GM18511 (cell line): Measurements from ENCODE around the gene CCL25.
"Not testable (repeated sequence)": the region's sequence is repeated elsewhere in the genome, so short reads cannot be mapped to it uniquely, and the experiment has no call there.

ENCODE experiments used
- ATAC-seq: cut with Tn5 transposase; IDR thresholded peaks from one replicate; pipeline ENCODE4 v1.9.1; 2021; ENCODE audit warnings: mild to moderate bottlenecking, moderate library complexity; ENCODE audit not compliant: unreplicated experiment

The CCL25 gene

DNA sequence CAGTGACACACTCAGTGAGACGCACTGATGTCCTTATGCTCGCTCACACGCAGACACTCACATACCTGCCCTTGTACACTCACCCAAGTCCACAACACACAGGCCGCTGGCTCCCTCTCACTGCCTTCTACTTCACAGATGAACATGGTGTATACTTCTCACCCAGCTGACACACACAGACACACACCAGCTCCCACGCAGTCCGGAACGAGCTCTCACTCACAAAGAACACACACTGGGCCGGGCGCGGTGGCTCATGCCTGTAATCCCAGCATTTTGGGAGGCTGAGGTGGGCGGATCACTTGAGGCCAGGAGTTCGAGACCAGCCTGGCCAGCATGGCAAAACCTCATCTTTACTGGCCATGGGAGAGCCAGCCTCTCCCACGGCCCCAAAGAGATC lies 31.6 kb downstream of the CCL25 start:
- ATAC-seq: no peak

DNA sequence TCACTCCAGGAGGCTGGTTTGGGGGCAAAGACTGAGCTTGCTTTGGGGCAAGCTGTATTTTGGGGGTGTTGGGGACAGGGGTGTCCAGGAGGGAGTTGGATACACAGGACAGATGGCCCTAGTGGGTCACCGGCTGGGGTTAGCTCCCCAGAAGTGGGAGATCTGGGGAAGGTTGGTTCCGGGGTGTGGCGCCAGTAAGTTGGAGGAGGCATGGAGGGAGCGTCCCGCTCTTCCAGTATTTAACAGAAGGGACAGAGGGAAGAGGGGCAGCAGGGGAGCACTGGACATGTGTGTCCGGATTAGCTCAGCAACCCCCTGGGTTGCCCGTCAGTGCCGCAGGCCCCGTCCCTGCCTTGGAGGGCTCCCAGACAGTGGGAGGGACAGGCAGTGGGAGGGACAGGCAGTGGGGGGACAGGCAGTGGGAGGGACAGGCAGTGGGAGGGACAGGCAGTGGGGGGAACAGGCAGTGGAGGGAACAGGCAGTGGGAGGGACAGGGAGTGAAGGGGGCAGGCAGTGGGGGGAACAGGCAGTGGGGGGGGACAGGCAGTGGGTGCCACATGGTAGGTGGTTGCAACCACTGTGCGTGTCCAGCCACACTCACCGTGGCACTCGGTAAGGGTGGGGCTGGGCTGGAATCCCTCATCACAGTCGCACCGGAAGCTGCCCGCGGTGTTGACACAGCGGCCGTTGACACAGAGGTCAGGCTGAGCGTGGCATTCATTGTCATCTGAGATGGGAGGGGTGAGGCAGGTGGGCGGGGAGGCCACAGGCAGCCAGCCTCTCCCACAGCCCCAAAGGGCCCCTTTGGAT lies 33.2 kb downstream of the CCL25 start:
- no peak for ATAC-seq

DNA sequence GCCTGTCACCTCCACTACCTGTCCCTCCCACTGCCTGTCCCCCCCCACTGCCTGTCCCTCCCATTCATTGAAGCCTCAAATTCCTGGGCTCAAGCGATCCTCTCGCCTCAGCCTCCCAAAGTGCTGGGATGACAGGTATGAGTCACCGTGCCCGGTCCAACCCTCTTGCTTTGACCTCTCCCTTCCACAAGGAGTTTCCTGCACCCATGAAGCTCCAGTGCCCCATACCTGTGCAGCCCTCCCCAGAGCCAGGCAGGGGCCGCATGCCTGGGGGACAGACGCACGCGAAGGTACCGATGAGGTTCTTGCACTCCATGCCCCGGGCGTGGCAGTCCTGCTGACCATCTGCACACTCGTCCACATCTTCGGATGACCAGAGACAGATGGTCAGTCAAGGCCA lies 34.3 kb downstream of the CCL25 start:
- ATAC-seq: no peak

DNA sequence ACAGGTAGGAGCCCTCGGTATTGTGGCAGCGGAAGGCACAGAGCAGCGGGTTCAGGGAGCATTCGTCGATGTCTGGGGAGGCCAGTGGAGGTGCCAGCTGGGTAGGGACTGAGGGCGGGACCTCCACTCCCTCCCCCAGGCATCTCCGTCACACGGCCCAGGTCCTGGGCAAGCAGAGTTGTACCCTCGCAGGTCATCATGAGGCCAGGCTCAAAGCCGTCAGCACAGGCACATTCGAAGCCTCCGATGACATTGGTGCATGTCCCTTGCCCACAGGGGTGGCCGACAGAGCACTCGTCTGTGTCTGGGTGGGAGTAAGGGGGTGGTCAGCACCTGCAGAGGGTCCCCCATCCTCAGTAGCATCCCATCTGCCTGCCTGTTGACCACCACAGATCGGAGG lies 35.3 kb downstream of the CCL25 start:
- no peak for ATAC-seq

DNA sequence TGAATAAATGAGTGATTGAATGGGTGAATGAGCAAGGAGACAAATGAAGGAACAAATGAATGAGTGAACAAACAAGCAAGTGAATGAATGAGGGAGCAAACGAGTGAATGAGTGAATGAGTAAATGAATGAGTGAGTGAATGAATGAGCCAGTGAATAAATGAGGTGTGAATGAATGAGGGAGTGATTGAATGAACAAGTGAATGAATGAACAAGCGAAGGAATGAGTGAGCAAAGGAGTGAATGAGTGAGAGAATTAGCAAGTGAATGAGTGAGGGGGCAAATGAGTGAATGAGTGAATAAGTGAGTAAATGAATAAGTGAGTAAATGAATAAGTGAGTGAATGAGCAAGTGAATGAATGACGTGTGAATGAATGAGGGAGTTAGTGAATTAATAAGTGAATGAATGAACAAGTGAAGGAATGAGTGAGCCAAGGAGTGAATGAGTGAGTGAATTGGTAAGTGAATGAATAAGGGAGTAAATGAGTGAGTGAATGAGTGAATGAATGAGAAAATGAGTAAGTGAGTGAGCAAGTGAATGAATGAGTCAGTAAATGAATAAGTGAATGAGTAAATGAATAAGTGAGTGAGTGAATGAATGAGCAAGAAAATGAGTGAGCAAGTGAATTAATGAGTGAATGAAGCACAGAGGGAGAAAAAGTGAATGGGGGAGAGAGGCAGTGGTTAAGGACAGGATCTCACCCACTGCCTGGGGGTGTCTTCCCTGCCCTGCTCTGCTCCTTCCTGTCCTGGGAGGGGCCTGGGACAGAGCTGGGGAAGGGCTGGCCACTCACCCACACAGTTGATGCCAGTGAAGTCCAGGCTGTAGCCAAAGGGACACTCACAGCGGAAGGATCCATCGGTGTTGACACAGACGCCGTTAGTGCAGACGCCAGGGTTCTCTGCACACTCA lies 36.4 kb downstream of the CCL25 start:
- ATAC-seq: no peak

DNA sequence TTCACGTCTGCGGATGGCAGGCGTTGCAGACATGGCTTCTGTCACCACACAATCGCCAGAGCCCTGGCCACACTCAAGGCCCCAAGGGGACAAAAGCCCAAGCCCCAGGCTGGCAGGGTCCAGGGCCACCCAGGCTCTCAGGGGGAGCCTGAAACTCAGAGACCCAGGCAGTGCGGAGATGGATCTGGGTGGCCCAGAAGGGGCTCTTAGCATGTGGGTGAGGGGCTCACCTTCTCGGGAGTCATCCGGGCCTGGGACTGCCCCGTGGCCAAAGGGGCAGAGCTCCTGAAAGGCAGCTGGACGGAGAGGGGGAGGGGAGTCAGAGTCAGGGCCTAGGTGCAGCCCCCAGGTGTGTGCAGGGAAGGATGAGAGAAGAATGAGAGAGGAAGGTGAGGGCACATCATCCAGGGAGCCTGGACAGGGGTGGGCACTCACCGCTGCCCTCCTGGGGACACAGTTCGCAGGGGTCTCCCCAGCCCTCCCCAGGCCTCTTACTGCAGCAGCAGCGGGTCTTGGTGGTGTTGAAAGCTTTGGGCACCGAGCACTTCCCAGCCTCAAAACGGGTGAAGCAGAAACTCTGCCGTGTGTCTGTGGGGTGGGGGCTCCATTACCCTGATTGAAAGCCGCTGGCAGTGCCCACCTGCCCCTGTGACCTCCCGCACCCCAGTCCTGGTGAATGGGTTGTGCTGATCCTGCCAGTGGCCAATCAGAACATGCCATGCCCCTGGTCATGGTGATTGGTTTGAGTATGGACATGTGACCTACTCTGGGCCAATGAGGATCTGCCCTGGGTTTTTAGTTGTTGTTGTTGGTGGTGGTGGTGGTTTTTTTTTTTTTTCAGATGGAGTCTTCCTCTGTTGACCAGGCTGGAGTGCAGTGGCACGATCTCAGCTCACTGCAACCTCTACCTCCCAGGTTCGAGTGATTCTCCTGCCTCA lies 37.4 kb downstream of the CCL25 start:
- ATAC-seq: no peak

DNA sequence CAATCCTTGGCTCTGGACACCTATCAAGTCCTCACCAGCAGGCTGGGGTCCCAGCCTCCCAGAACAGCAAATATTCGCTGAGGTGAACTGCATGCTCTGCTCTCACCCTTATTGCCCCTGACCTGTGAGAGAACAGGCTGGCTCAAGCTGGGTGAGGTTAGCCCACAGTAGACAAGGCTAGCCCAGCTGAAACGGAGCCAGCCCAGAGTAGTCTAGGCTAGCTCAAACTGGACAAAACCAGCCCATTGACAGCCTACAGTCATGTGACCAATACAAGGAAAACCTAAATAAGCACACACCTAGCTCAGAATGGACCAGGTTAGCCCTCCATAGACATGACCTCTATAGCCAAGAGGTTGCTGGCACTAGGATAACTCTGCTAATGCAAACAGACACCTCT lies 38.4 kb downstream of the CCL25 start:
- ATAC-seq: no peak

DNA sequence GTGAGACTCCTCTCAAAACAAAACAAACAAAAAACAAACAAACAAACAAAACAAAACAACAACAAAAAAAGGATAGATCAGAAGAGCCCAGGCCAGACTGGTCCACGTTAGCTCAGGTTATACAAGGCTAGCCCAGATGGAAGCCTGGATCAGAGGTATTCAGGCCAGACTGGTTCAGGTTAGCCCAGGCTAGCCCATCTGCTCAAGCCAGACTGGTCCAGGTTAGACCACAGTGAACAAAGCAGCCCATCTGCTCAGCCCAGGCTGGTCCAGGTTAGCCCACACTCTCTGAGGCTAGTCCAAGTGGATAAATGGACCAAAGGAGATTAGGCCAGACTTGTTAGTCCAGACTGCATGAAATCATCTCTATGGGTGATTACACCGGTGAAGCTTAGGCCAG lies 41.2 kb downstream of the CCL25 start:
- no peak for ATAC-seq

DNA sequence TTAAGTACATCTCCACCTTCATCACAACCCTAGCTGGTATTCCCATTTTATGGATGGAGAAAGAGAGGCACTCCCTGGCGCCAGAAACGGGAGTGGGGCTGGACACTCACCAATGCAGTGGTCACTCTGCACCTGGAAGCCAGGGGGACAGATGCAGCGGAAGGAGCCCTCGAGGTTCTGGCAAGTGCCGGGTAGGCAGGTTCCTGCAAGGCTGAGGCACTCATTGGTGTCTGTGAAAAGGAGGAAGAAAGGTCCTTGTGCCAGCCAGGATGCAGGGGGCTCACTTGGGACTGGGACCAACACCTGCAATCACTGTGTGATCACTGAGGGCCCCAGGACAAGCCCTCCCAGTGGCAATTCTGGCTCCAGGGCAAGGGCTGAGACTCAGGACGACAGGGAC lies 41.8 kb downstream of the CCL25 start:
- ATAC-seq: no peak

DNA sequence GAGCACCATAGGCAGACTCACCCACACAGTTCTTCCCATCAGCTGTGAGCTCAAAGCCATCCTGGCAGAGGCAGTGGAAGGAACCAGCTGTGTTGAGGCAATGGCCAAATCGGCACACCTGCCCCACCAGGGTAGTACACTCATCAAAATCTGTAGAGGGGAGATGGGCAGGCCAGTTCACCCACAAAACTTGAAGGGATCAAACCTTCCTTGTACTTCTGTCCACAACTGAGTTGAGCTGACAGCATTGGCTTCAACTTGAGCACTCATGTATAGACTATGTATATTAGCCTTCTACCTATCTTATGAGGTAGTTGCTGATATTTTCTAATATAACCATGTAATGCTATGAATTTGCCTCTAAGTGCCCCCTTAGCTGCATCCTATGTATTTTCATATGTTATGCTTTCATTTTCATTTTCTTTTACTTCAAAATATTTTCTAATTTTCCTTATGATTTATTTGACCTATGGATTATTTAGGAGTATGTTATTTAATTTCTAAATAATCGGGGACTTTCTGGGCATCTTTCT lies 42.9 kb downstream of the CCL25 start:
- ATAC-seq: no peak

DNA sequence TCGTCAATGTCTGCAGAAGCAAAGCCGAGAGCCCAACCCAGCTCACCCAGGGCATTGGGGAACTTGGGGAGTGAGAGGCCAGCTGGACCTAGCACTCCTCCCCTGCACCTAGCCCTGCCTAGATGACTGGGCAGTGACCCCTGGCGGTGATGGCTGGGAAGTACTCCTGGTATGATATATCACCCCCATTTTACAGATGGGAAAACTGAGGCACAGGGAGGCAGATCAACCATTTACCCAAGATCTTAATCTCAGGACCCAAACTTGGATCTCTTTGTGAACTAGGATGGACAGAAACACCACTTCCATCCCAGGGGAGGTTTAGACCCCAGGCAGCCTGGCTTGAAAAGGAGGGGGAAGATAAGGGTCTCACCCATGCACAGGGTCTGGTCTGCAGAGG lies 43.5 kb downstream of the CCL25 start:
- ATAC-seq: no peak

DNA sequence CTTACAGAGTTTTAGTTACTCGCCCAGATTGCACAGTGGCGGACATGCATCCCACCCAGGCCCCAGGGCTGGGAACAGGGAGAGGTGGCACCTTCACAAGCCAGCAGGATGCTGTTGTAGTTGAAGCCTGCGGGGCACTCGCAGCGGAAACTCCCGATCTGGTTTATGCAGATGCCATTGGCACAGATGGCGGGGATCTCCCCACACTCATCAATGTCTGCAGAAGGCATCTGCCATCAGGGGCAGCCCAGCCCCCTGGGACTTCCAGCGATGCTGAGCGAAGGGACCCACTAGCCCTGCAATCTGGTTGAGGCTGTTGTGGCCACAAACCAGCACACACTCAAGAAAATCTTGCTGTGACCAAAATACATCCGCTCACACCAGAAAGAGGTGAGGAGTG lies 44.6 kb downstream of the CCL25 start:
- ATAC-seq: no peak

DNA sequence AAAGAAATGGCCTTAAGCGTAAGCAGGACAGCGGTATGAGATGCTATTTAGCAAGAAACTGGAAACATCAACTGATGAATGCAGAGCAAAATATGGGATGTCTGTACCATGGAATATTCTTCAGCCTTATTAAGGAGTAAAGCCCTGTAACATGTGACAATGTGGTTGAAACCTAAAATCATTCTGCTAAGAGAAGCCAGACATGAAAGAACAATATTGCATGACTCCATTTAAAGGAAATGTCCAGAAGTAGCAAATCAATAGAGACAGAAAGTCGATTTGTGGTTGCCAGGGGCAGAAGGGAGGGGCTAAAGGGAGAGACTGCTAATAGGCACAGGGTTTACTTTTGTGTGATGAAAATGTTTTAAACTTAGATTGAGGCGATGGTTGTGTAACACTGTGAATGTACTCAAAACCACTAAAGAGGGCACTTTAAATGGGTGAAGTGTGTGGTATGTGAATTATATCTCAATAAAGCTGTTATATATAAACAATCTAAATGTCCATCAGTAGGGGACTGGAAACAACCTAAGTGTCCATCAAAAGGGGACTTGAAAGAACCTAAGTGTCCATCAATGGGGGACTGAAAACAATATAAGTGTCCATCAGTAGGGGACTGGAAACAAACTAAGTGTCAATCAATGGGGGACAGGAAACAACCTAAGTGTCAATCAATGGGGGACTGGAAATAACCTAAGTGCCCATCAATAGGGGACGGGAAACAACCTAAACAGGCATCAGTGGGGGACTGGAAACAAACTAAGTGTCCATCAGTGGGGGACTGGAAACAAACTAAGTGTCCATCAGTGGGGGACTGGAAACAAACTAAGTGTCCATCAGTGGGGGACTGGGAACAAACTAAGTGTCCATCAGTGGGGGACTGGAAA lies 45.4 kb downstream of the CCL25 start:
- no peak for ATAC-seq

DNA sequence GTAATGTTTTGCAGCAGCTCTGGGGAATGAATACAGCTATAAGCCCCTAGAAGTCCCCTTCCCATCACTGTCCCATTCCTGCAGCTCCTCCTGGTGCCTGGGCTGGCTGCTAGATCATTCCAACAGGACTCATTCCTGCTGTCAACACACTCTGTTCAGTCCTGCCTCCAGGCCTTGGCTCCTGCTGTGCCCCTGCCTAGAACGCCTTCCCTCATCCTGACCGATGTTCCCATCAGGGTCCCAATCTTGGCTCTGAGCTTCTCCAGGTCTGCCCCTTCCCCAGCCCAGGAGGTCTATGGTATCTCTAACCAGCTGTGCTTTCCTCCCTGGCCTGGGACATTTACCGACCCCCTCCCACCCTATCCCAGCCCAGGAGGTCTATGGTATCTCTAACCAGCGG lies 48.8 kb downstream of the CCL25 start:
- ATAC-seq: no peak

DNA sequence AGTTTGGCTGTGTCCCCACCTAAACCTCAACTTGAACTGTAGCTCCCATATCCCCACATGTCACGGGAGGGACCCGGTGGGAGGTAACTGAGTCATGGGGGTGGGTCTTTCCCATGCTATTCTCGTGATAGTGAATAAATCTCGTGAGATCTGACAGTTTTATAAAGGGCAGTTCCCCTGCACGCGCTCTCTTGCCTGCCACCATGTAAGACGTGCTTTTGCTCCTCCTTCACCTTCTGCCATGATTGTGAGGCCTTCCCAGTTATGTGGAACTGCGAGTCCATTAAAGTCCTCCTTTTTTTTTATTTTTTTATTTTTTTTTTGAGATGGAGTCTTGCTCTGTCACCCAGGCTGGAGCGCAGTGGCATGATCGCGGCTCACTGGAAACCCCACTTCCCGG lies 49.4 kb downstream of the CCL25 start:
- ATAC-seq: not testable (repeated sequence)

DNA sequence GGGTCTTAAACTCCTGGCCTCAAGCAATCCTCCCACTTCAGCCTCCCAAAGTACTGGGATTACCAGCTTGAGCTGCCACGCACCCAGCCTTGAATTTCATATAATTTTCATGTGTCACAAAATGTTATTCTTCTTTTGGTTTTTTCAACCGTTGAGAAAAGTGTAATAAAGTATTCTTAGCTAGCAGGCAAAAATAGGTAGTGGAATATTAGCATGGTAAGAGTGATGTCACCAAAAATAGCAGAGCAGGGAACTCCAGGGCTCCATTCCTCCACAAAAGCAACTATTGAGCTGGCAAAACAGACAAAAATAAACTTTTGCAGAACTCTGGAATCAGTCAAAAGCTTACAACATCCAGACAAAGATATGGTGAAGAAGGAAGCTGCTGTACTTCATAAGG lies 52.9 kb downstream of the CCL25 start:
- ATAC-seq: no peak

DNA sequence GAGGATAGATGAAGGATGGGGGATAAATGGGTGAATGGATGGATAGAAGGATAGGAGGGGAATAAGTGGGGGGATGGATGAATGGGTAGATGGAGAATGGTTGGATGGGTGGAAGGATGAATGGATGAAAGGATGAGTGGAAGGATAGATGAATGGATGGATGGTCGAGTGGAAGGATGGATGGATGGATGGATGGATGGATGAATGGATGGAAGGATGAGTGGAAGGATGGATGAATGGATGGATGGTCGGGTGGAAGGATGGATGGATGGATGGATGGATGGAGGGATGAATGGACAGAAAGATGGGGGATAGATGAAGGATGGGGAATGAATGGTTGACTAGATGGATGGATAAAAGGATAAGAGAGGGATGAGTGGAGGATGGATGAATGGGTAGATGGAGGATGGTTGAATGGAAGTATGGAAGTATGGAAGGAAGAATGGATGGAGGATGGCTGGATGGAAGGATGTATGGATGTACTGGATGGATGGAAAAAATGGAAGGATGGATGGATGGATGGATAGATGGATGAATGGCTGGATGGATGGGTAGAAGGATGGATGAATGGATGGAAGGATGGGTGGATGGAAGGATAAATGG lies 54.8 kb downstream of the CCL25 start:
- ATAC-seq: no peak

DNA sequence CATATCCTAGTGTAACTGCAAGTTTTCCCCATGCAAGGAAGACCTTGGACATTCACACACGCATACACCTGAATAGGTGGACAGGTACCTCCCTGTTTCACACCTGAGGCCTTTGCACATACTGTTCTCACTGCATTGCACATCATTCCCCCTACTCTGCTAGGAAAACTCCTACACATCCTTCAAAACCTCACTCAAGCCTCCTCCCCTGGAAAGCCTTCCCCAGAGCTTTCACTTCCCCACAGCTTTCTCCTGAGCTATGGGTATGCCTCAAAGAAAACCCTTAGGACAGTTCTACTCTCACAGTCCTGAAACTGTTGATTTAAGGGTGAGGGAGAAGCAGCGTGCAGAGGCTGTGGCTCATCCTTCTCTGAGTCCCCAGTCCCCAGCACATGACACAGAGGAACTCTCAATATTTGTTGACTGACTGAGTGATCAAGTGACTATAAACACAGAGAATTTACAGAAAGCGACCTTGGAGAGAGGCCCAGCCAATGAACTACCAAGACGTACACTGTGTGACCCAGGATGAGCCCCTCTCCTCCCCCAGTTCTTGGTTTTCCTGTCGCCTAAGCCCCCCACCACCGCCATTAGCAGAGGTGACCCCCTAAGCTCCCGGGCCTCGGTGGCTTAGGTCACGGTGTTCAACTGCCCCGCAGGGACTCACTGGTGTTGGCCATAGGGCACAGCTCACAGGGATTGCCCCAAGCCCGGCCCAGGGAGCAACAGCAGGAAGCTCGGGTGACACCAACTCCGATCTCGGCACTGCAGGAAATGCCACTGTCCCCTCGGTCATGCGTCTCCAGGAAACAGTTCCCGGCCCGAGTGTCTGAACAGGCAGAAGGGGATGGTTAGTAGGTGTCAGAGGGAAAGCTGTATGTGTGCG lies 56.2 kb downstream of the CCL25 start:
- no peak for ATAC-seq
